Panc1 (cell line): Measurements from ENCODE around the gene ZFP57. TPM values are rescaled to one million over a fixed set of nuclear protein-coding genes. Genes with fewer than 3 reads are reported as not detected.

Experiments used
- ATAC-seq: fragments of 200-7000 bp; cut with Tn5 transposase; 2 replicates; pipeline ENCODE4 v1.9.1; 2020; ENCODE audit warnings: mild to moderate bottlenecking, moderate library complexity
- BruUV-seq: library from RNA; stranded (reverse); fragments of 400-500 nt; replicated peaks from 2 replicates; lab custom pipeline; 2021; lab: Mats Ljungman, UMichigan
- CTCF ChIA-PET: fragments of 300-600 bp; sonication (Branson Sonifier 250); formaldehyde crosslinking; loops from one replicate; lab custom pipeline; 2022; ENCODE audit warnings: antibody characterized with exemption; lab: Charles Lee
- POLR2A ChIA-PET: fragments of 300-600 bp; sonication (Branson Sonifier 250); formaldehyde crosslinking; loops from one replicate; lab custom pipeline; 2022; ENCODE audit warnings: antibody characterized with exemption; lab: Charles Lee
- DNase-seq: peaks from one replicate; pipeline ENCODE4 v3.0.0-alpha.2; 2010; ENCODE audit warnings: low read depth, low spot score
- H3K27ac ChIP-seq: 2 replicates; pipeline ENCODE4 v1.5.1; 2011; ENCODE audit warnings: mild to moderate bottlenecking, low read length, inconsistent platforms
- H3K27me3 ChIP-seq: fragments of 200-500 bp; sonication (Bioruptor generic); 2 replicates; pipeline ENCODE4 v1.6.0; 2014; ENCODE audit warnings: low read length, inconsistent platforms; ENCODE audit not compliant: control insufficient read depth, insufficient read depth
- H3K36me3 ChIP-seq: fragments of 200-500 bp; sonication (Bioruptor generic); 2 replicates; pipeline ENCODE4 v1.5.1; 2014; ENCODE audit warnings: inconsistent platforms, mild to moderate bottlenecking, low read length, moderate library complexity; ENCODE audit not compliant: control insufficient read depth, insufficient read depth
- H3K4me1 ChIP-seq: 2 replicates; pipeline ENCODE4 v1.5.1; 2011; ENCODE audit warnings: inconsistent platforms, mild to moderate bottlenecking, low read length, moderate library complexity; ENCODE audit not compliant: control insufficient read depth, insufficient read depth
- H3K4me3 ChIP-seq, 2 experiments: 2 replicates each; pipeline ENCODE4 v1.5.1; 2011 to 2012; ENCODE audit warnings: low read depth in 2 of 2, low read length in 2 of 2, mild to moderate bottlenecking in 2 of 2, inconsistent platforms in 1 of 2, moderate library complexity in 1 of 2
- H3K9me3 ChIP-seq: fragments of 200-500 bp; sonication (Bioruptor generic); 2 replicates; pipeline ENCODE4 v1.5.1; 2014; ENCODE audit warnings: low read depth, mild to moderate bottlenecking, inconsistent platforms, low read length, moderate library complexity; ENCODE audit not compliant: control insufficient read depth, insufficient read depth
- POLR2AphosphoS5 ChIP-seq: IDR thresholded peaks from 2 replicates; pipeline ENCODE4 v1.6.1; 2012; ENCODE audit warnings: mild to moderate bottlenecking, low read depth, low read length, moderate library complexity
- SIN3A ChIP-seq: IDR thresholded peaks from 2 replicates; pipeline ENCODE4 v1.6.1; 2012; ENCODE audit warnings: low read depth, mild to moderate bottlenecking, low read length, moderate library complexity, borderline replicate concordance; ENCODE audit not compliant: insufficient read depth
- TCF7L2 ChIP-seq: IDR thresholded peaks from 2 replicates; pipeline ENCODE4 v1.6.1; 2011; ENCODE audit warnings: mild to moderate bottlenecking, low read depth, low read length, inconsistent platforms
- in situ Hi-C: cut with HindIII; loops from 2 replicates; pipeline ENCODE4 v1.10.0; 2016; ENCODE audit warnings: low sequenced_read_pairs, low pct_unique_long_range_greater_than_20kb
- intact Hi-C: fragments of 100-400 bp; cut with micrococcal nuclease; formaldehyde crosslinking; loops from one replicate; pipeline ENCODE4 v1.10.0; 2022; ENCODE audit not compliant: unreplicated experiment
- total RNA-seq: library from RNA; stranded (reverse); gene quantifications from one replicate; pipeline ENCODE4 v1.2.1, GENCODE V29; 2021; ENCODE audit not compliant: unreplicated experiment
- TF ChIP-seq, protein P1 (sequence below): fragments of 450-650 bp; IDR thresholded peaks from 2 replicates; pipeline ENCODE4 v1.5.1; 2017; ENCODE audit warnings: mild to moderate bottlenecking
- TF ChIP-seq, protein P2 (sequence below), 2 experiments: IDR thresholded peaks; 2 replicates each; pipeline ENCODE4 v1.6.1; 2011 to 2012; ENCODE audit warnings: low read depth in 2 of 2, control low read depth in 1 of 2, low read length in 1 of 2, mild to moderate bottlenecking in 1 of 2, moderate library complexity in 1 of 2; ENCODE audit not compliant: insufficient read depth in 1 of 2

Gene ZFP57
- total RNA-seq, 1 experiment from 2014 or later = not detected

DNA sequence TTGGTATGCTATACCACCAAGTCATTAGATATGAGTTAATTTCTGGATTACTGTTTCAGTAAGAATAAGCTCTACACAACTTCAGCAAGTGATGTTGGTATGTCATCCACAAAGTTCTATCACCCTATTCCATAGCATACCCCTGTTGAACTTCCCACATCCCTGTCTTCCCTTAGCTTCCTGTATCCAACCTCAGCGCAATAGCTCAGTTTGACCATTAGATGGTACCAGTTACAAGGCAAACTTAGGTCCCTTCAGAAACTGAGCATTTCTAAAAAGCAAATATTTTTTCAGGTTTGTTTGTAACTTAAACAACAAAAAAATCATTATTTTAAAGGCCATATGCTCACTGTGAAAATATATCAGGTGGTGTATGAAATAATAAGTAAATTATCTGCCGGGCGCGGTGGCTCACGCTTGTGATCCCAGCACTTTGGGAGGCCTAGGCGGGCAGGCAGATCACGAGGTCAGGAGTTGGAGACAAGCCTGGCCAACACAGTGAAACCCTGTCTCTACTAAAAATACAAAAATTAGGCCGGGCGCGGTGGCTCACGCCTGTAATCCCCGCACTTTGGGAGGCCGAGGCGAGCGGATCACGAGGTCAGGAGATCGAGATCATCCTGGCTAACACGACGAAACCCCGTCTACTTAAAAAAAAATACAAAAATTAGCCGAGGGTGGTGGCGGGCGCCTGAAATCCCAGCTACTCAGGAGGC, 32.9 kb downstream of the ZFP57 start:
- no peak overlapping the region for H3K4me3 ChIP-seq
- no peaks in the 10 kb centered on the region for H3K9me3 ChIP-seq
- no peaks in the 10 kb centered on the region for H3K36me3 ChIP-seq
- no peak overlapping the region for H3K27ac ChIP-seq
- BruUV-seq = no TSS peak
- no peaks in the 10 kb centered on the region for H3K27me3 ChIP-seq
- no peak for TF ChIP-seq SIN3A
- TF ChIP-seq POLR2AphosphoS5 = no peak
- TF ChIP-seq, protein P1, sequence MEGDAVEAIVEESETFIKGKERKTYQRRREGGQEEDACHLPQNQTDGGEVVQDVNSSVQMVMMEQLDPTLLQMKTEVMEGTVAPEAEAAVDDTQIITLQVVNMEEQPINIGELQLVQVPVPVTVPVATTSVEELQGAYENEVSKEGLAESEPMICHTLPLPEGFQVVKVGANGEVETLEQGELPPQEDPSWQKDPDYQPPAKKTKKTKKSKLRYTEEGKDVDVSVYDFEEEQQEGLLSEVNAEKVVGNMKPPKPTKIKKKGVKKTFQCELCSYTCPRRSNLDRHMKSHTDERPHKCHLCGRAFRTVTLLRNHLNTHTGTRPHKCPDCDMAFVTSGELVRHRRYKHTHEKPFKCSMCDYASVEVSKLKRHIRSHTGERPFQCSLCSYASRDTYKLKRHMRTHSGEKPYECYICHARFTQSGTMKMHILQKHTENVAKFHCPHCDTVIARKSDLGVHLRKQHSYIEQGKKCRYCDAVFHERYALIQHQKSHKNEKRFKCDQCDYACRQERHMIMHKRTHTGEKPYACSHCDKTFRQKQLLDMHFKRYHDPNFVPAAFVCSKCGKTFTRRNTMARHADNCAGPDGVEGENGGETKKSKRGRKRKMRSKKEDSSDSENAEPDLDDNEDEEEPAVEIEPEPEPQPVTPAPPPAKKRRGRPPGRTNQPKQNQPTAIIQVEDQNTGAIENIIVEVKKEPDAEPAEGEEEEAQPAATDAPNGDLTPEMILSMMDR = peak; percentile 74
- intact Hi-C loops (no loop called here), in situ Hi-C loops (no loop called here)
- ATAC-seq (no peak), DNase-seq (no peak)
- peaks cover 3% of the 10 kb centered on the region for H3K4me1 ChIP-seq
- POLR2A ChIA-PET = no interaction called here
- CTCF ChIA-PET = interaction anchor here (1.0 kb wide), 2 partner anchors 48 to 187 kb away, joined by 5 to 13 read pairs; no protein-coding TSS in a partner anchor

DNA sequence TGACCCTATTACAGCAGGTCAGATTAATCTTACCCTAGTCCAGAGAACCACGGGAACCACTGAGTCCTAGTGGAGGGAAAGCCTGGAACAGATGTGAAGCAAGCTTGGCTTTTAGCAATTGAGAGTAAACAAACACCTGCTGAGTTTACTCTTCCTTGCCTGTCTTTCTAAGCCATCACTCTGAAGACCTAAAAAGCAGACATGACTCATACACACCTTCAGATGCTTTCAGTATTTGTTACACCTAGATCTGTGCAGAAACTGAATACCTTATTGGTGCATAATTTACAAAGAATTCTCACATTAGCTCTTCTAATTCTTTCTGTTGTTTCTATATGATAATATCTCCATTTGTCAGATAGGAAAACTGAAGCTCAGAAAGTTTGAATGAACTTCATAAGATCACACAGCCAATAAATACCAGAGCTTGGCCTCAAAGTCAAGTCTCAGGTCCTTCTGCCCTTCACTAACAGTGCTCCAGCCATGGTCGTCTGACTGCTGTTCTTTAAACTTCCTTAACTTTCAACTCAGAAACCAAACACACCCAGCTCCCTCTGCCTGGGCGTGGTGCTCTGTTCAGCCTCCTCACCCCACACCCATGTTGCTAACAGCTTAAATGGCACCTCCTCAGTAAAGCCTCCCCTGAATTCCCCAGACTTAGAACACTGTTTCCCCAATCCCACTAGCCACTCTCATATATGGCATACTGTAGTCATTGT, 39.4 kb downstream of the ZFP57 start:
- 0 out of 2 replicates have a peak, but pooled peaks cover 2% of the 10 kb centered on the region for H3K27me3 ChIP-seq
- H3K4me1 ChIP-seq = no peaks in the 10 kb centered on the region
- CTCF ChIA-PET = interaction anchor here (0.8 kb wide), 1 partner anchor 9 kb away, joined by 3 read pairs; no protein-coding TSS in a partner anchor
- DNase-seq = no peak
- no peak overlapping the region for H3K4me3 ChIP-seq
- in situ Hi-C loops = no loop called here
- POLR2A ChIA-PET = no interaction called here
- intact Hi-C loops = no loop called here
- TF ChIP-seq SIN3A = no peak
- TF ChIP-seq, protein P2, sequence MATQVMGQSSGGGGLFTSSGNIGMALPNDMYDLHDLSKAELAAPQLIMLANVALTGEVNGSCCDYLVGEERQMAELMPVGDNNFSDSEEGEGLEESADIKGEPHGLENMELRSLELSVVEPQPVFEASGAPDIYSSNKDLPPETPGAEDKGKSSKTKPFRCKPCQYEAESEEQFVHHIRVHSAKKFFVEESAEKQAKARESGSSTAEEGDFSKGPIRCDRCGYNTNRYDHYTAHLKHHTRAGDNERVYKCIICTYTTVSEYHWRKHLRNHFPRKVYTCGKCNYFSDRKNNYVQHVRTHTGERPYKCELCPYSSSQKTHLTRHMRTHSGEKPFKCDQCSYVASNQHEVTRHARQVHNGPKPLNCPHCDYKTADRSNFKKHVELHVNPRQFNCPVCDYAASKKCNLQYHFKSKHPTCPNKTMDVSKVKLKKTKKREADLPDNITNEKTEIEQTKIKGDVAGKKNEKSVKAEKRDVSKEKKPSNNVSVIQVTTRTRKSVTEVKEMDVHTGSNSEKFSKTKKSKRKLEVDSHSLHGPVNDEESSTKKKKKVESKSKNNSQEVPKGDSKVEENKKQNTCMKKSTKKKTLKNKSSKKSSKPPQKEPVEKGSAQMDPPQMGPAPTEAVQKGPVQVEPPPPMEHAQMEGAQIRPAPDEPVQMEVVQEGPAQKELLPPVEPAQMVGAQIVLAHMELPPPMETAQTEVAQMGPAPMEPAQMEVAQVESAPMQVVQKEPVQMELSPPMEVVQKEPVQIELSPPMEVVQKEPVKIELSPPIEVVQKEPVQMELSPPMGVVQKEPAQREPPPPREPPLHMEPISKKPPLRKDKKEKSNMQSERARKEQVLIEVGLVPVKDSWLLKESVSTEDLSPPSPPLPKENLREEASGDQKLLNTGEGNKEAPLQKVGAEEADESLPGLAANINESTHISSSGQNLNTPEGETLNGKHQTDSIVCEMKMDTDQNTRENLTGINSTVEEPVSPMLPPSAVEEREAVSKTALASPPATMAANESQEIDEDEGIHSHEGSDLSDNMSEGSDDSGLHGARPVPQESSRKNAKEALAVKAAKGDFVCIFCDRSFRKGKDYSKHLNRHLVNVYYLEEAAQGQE (IDR thresholded peaks at IDR 0.05; ENCODE audit: insufficient read depth in 1 of 2, low read depth in 2 of 2, low read length in 1 of 2) = no peak
- H3K9me3 ChIP-seq = no peaks in the 10 kb centered on the region
- H3K27ac ChIP-seq = no peak overlapping the region
- ATAC-seq = no peak
- no peaks in the 10 kb centered on the region for H3K36me3 ChIP-seq
- BruUV-seq = no TSS peak

DNA sequence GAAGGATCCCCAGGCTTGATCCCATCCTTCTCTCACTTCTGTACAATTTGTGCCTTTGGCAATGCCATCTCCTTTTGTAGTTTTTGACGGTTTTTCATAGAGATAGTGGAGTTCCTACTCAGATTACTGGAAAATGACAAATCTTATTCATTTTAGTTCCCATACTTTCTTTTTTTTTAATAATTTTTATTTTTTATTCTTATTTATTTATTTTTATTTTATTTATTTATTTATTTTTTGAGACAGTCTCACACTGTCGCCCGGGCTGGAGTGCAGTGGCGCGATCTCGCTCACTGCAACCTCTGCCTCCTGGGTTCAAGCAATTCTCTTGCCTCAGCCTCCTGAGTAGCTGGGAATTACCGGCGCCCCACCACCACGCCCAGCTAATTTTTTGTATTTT, 43.7 kb downstream of the ZFP57 start:
- ChIA-PET CTCF (no interaction called here), POLR2A (no interaction called here)
- ATAC-seq = no peak
- intact Hi-C loops = no loop called here
- no peak overlapping the region for H3K4me3 ChIP-seq
- DNase-seq = no peak
- TF ChIP-seq POLR2AphosphoS5 (no peak), TCF7L2 (no peak), SIN3A (no peak)
- TF ChIP-seq, protein P2 (IDR thresholded peaks at IDR 0.05; ENCODE audit: insufficient read depth in 1 of 2, low read depth in 2 of 2, low read length in 1 of 2) = no peak
- TF ChIP-seq, protein P1 = no peak
- H3K4me1 ChIP-seq = no peaks in the 10 kb centered on the region
- H3K36me3 ChIP-seq = no peaks in the 10 kb centered on the region
- no peak overlapping the region for H3K27ac ChIP-seq
- H3K9me3 ChIP-seq = no peaks in the 10 kb centered on the region
- H3K27me3 ChIP-seq = 0 out of 2 replicates have a peak, but pooled peaks cover 2% of the 10 kb centered on the region
- BruUV-seq = no TSS peak
- in situ Hi-C loops = no loop called here
